GM21619 (cell line): Measurements from ENCODE around the gene RNF214.

Experiments
- ATAC-seq: cut with Tn5 transposase; IDR thresholded peaks from one replicate; pipeline ENCODE4 v1.9.1; 2021; ENCODE audit not compliant: unreplicated experiment

The RNF214 gene

GRCh38 chr11:117212697-117213355, 19.6 kb upstream of the RNF214 start:
- no peak for ATAC-seq

GRCh38 chr11:117214404-117215110, 17.9 kb upstream of the RNF214 start:
- ATAC-seq: no peak

GRCh38 chr11:117217141-117218084, 15.1 kb upstream of the RNF214 start:
- no peak for ATAC-seq

- ATAC-seq: no peak
Measured at GRCh38 chr11:117218133-117218915, 14.1 kb upstream of the RNF214 start.

- no peak for ATAC-seq
Measured at GRCh38 chr11:117219001-117219400, 13.5 kb upstream of the RNF214 start.

- ATAC-seq: no peak
Measured at GRCh38 chr11:117219455-117219854, 13.0 kb upstream of the RNF214 start.

- ATAC-seq: no peak
Measured at GRCh38 chr11:117219995-117220394, 12.5 kb upstream of the RNF214 start.

- no peak for ATAC-seq
Measured at GRCh38 chr11:117220568-117220967, 11.9 kb upstream of the RNF214 start.

- ATAC-seq: no peak
Measured at GRCh38 chr11:117220999-117221774, 11.3 kb upstream of the RNF214 start.

- ATAC-seq: no peak
Measured at GRCh38 chr11:117221775-117222517, 10.5 kb upstream of the RNF214 start.

GRCh38 chr11:117222991-117223740, 9.3 kb upstream of the RNF214 start:
- ATAC-seq: no peak

GRCh38 chr11:117223741-117224689, 8.5 kb upstream of the RNF214 start:
- no peak for ATAC-seq

- no peak for ATAC-seq
Measured at GRCh38 chr11:117225553-117226170, 6.8 kb upstream of the RNF214 start.

- peak; percentile 38 for ATAC-seq
Measured at GRCh38 chr11:117226388-117227385, 5.8 kb upstream of the RNF214 start.

- ATAC-seq: no peak
Measured at GRCh38 chr11:117228091-117228490, 4.4 kb upstream of the RNF214 start.

- no peak for ATAC-seq
Measured at GRCh38 chr11:117229411-117229810, 3.1 kb upstream of the RNF214 start.
